H1 (cell line): Measurements from ENCODE around the gene ENTPD6.

Source experiments
- BRCA1 ChIP-seq: IDR thresholded peaks from 2 replicates; pipeline ENCODE4 v1.6.1; 2012; ENCODE audit warnings: low read depth, low read length, improper control_type of control experiment
- CBX5 ChIP-seq: fragments of 300-800, 300-1000 bp; sonication (generic); IDR thresholded peaks from 2 replicates; pipeline ENCODE4 v1.7.1; 2016; ENCODE audit warnings: antibody characterized with exemption, low read length, low read depth
- GABPA ChIP-seq: IDR thresholded peaks from 2 replicates; pipeline ENCODE4 v1.6.1; 2011; ENCODE audit warnings: mild to moderate bottlenecking, low read length, moderate library complexity, borderline replicate concordance; ENCODE audit not compliant: insufficient read depth
- POLR2A ChIP-seq, 2 experiments: IDR thresholded peaks; 1 replicate in 1 of 2; 2 replicates in 1 of 2; pipeline ENCODE4 v1.6.1; 2011; ENCODE audit warnings: low read depth in 2 of 2, low read length in 2 of 2, mild to moderate bottlenecking in 2 of 2; ENCODE audit errors: control extremely low read depth in 1 of 2
- POLR2AphosphoS5 ChIP-seq: IDR thresholded peaks from 2 replicates; pipeline ENCODE4 v1.6.1; 2011; ENCODE audit warnings: low read depth, low read length
- SUZ12 ChIP-seq: fragments of 200-600 bp; sonication (generic); IDR thresholded peaks from 2 replicates; pipeline ENCODE4 v1.6.1; 2012; ENCODE audit warnings: mild to moderate bottlenecking, inconsistent platforms, low read length, moderate library complexity, mixed read lengths

GRCh38 chr20:25243416-25243979 lies 48.0 kb downstream of the ENTPD6 start:
- TF ChIP-seq CBX5 (no peak), SUZ12 (no peak), GABPA (no peak), POLR2A (IDR thresholded peaks at IDR 0.05; ENCODE audit: control extremely low read depth in 1 of 2, low read depth in 2 of 2, low read length in 2 of 2) (no peak), POLR2AphosphoS5 (no peak), BRCA1 (no peak)
